COLO829 (cell line): Measurements from ENCODE around the gene DHX29.
"Not testable (repeated sequence)": the region's sequence is repeated elsewhere in the genome, so short reads cannot be mapped to it uniquely, and the experiment has no call there.

ENCODE experiments used
- DNase-seq: peaks from one replicate; pipeline ENCODE4 v3.0.0; 2012; ENCODE audit warnings: low spot score

DHX29 gene, protein sequence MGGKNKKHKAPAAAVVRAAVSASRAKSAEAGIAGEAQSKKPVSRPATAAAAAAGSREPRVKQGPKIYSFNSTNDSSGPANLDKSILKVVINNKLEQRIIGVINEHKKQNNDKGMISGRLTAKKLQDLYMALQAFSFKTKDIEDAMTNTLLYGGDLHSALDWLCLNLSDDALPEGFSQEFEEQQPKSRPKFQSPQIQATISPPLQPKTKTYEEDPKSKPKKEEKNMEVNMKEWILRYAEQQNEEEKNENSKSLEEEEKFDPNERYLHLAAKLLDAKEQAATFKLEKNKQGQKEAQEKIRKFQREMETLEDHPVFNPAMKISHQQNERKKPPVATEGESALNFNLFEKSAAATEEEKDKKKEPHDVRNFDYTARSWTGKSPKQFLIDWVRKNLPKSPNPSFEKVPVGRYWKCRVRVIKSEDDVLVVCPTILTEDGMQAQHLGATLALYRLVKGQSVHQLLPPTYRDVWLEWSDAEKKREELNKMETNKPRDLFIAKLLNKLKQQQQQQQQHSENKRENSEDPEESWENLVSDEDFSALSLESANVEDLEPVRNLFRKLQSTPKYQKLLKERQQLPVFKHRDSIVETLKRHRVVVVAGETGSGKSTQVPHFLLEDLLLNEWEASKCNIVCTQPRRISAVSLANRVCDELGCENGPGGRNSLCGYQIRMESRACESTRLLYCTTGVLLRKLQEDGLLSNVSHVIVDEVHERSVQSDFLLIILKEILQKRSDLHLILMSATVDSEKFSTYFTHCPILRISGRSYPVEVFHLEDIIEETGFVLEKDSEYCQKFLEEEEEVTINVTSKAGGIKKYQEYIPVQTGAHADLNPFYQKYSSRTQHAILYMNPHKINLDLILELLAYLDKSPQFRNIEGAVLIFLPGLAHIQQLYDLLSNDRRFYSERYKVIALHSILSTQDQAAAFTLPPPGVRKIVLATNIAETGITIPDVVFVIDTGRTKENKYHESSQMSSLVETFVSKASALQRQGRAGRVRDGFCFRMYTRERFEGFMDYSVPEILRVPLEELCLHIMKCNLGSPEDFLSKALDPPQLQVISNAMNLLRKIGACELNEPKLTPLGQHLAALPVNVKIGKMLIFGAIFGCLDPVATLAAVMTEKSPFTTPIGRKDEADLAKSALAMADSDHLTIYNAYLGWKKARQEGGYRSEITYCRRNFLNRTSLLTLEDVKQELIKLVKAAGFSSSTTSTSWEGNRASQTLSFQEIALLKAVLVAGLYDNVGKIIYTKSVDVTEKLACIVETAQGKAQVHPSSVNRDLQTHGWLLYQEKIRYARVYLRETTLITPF (N-terminal part only)

DNA sequence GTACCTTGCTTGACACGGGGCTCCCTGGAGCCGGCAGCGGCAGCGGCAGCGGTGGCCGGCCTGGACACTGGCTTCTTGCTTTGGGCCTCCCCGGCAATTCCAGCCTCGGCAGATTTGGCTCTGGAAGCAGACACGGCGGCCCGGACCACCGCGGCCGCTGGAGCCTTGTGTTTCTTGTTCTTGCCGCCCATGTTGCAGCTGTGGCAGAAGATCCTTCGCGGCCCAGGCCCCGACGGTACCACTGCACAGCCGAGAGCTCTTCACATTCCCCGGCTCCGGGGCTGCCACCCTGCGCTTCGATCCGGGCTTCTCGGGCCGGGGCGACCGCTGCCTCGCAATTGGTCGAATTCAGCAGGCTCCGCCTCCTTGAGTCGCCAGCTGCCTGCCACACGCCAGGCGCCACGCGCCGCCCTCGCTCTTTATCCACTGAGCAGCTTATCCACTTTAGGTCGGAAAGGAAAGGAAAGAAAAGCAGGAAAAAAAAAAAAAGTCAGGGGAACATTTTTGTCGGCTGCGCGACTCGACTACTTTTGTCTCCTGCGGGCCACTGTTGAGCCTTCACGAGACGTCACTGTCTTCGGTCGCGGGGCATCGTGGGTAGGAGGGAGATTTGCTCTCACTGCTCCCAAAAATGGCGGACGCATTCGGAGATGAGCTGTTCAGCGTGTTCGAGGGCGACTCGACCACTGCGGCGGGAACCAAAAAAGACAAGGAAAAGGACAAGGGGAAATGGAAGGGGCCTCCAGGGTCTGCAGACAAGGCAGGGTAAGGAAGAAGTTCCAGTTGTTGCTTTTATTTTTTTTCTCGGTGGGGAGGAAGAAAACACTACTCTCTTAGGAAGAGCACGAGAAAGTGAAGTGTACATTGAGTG is at the start of gene DHX29, which contains the start of gene MTREX:
Gene DHX29 (minus strand): TSS at position 312 of the 871 bp plus-strand sequence. CDS start 121 bp downstream, at position 191.
Gene MTREX (plus strand): TSS at position 607 of the 871 bp plus-strand sequence. CDS start 25 bp downstream, at position 632.
- peak; percentile 70 for DNase-seq

DNA sequence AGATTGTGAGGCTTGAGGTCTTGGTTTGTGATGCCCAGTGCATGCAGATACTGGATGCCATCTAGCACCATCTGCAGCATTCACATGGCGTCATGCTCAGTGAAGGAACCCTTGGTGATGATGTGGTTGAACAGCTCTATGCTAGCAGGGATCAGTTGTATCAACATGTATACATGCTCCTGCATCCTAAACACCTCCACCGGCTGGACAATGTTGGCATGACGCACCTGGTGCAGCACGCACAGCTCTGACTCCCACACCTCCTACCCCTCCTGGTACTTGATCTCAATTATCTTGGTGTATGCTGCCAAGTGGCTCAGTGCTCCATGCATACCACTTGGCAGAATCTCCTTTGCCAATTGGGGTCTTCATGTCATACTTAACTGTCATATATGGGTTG is 49.4 kb upstream of the DHX29 start:
- DNase-seq = no peak

DNA sequence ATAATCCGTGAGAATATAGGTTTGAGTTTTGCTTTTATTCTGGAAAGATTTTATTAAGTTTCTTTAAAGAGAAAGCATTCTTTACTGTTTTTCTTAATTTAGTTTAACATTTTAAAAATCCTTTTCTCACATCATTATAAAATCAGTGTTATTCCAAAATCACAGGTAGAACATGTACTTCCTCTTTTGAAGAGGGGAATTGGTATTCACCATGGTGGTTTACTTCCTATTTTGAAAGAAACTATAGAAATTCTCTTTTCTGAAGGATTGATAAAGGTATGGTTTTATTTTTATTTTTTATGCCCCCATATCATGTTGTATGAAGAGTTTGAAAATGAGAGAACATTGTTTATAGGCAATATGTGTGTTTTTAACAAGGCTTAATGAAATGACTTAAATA is 43.3 kb upstream of the DHX29 start:
- DNase-seq = no peak

DNA sequence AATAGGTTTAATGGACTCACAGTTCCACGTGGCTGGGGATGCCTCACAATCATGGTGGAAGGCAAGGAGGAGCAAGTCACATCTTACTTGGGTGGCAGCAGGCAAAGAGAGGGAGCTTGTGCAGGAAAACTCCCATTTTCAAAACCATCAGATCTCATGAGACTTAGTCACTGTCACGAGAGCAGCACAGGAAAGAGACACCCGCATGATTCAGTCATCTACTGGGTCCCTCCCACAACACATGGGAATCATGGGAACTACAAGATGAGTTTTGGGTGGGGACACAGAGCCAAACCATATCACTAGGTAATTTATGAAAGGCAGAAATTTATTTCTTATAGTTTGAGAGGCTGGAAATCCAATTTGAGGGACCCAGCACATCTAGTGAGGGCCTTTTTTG is 40.3 kb upstream of the DHX29 start:
- DNase-seq = no peak

DNA sequence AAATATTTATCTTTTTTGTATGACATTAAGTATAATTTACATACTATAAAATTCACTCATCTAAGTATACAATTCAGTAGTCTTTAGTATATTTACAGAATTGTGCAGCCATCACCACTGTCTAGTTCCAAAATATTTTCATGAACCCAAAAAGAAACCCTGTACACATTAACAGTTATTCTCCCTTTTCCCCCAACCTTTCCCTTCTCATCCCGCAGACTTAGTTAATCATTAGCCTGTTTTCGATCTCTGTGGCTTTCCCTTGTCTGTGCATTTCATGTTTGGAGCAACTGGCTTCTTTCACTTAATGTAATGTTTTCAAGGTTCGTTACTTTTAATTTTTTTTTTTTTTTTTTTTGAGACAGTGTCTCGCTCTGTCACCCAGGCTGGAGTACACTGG is 37.8 kb upstream of the DHX29 start:
- DNase-seq = no peak

DNA sequence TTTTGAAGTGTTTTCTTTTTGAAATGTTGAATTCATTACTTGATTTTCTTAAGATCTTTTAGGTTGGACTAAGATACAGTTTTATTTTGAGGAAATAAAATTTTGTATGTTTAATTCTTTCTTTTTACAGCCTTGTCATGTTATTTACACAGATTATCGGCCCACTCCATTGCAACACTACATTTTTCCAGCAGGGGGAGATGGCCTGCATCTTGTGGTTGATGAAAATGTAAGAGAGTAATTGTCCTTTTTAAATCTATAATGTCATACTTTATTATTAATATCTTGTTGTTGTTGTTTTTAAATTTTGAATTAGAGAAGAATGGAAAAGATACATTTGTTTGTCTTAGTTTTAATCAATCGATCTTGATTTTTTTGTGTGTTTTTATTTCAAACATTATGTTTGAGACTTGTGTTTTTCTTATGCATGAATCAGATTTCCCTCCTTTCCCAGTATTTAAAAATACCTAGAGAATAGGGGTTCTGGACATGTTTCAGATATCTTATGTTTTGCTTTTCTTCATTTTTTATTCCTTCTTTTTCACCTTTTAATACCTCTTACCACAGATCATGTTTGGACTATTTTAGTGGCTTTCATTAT is 37.0 kb upstream of the DHX29 start:
- DNase-seq = peak; percentile 10

DNA sequence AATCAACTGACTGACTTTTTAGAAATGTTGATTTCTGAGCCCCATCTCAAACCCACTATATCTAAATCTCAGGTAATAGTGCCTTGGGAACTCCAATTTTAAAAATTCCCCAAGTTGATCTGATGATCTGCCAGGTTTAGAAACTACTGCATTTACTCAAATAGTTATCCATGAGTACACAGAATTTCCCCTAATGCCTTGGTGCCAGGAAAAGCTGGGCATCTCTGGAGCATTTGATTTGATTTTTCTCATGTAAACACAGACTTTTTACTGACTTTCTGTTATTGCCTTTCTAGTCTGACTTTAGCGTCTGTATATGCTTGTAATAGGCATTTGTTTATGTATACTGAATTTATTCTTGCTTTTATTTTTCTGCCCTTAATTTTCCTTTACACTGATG is 36.1 kb upstream of the DHX29 start:
- no peak for DNase-seq

DNA sequence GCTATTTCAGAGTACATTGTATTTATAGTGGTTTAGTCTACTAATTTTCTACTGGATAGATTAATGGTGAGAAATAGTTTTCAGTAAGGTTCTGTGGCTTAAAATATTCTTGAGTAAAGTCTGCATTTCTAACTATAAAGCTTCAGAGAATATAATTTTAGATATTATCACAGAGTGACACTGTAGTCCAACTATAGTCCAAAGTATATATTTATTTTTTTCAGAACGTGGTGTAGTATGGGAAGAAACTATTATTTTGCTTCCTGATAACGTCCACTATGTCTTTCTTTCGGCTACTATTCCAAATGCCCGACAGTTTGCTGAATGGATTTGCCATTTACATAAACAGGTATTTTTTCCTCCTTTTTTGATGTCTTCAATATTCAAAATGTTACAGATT is 35.6 kb upstream of the DHX29 start:
- DNase-seq = no peak

DNA sequence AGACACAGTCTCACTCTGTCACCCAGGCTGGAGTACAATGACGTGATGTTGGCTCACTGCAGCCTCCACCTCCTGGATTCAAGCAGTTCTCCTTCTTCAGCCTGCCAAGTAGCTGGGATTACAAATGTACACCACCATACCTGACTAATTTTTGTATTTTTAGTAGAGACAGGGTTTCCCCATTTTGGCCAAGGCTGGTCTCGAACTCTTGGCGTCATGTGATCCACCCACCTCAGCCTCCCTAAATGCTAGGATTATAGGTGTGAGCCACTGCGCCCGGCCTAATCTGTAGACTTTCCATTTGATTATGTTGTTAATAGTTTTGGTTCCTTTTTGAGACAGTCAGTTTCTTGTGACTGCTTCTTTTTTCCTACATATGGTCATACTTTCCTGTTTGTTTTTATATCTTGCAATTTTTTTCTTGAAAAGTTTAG is 31.3 kb upstream of the DHX29 start:
- no peak for DNase-seq

DNA sequence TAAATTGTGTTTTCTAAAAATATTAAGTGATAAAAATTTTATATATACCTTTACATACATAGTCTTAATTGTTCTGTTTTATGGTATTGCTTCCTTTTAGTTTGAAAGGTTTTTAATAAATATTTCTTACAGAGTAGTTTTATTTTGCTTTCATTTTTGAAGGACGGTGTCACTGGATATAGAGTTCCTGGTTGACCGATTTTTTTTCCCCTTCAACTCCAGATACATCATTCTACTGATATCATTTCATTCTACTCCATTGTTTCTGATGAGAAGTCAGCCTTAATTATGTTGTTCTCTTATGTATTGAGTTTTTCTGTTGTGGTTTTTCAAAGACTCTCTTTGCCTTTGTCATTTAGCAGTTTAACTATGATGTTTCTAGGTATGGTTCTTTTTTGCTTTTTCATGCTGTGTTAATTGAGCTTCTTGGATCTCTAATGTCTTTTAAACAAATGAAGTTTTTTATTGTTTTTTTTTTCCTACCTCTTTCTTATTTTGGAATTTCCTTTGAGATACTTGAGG is 30.7 kb upstream of the DHX29 start:
- DNase-seq = no peak

DNA sequence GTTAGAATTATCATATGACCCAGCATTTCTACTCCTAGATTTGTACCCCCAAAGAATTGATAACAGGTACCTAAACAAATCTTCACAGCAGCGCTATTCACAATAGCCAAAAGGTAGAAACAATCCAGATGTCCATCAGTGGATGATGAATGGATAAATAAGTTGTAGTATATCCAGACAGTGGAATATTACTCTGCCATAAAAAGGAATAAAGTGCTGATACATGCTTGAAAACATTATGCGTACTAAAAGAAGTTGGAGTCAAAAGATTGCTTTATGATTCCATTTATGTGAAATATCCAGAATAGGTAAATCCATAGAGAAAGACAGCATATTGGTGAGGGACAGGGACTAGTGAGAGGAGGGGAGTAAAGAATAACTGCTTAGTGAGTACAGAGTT is 26.3 kb upstream of the DHX29 start:
- no peak for DNase-seq

DNA sequence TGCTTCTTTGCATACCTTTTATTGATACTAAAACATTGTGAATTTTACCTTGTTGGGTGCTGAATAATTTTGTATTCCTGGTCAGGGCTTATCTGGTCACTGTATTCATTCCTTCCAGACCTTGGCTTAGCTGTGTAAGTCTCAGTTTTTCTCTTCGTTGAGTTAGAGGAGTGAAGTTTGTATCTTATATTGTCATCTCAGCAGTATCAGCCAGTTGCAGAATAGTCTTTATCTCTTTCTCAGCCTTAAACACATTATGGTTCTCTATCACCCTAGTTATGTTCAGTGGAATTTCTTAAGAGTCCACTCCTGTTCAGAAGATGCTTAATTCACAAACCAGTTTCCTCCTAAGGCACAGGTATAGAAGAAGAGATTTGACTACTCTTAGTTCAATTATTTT is 25.5 kb upstream of the DHX29 start:
- DNase-seq = no peak

DNA sequence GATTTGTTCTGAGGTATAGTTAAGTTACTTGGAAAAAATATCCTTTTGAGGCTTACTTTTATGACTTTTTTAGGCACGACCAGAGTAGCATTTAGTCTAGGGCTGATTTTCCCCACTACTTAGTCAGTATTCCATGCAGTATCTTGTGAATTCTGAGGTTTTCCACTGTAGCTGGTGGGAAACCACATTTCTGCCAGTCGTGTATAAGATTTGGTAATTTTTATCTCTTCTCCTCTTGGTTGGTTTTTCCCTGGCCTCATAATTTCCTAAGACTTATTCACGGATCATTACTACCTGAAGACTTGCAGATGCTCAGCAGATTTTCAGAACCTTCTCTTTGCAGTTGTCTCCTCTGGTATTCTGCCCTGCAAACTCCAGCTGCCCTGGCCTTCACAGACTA is 23.8 kb upstream of the DHX29 start:
- no peak for DNase-seq

DNA sequence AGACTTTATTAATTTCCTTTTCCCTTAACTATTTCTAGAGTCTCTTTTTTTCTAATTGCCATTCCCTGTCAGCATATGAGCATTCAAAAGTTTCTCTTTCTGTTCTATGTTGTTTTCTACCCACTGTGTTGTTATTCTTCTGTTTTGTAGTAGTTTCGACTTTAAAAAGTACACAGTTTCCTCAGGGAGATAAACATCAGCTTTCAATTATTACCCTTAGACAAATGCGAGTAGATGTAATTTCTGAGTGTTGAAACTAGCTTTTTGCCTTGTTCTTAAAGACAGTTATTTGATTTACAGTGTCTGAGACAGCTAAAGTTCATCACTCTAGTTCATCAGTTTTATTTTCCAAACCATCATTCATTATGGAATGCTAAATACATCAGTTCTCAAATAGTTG is 19.8 kb upstream of the DHX29 start:
- DNase-seq = no peak

DNA sequence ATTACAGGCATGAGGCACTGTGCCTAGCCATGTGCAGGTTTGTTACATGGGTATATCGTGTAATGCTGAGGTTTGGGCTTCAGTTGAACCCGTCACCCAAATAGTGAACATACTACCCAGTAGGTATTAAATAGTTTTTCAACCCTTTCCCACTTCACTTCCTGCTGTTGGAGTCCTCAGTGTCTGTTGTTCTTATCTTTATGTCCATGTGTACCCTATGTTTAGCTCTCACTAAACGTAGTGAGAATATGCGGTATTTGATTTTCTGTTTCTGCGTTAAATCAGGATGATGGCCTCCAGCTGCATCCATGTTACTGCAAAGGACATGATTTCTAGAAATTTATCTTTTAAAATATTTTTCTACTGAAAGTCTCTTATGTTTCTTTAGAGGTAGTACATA is 18.1 kb upstream of the DHX29 start:
- no peak for DNase-seq

DNA sequence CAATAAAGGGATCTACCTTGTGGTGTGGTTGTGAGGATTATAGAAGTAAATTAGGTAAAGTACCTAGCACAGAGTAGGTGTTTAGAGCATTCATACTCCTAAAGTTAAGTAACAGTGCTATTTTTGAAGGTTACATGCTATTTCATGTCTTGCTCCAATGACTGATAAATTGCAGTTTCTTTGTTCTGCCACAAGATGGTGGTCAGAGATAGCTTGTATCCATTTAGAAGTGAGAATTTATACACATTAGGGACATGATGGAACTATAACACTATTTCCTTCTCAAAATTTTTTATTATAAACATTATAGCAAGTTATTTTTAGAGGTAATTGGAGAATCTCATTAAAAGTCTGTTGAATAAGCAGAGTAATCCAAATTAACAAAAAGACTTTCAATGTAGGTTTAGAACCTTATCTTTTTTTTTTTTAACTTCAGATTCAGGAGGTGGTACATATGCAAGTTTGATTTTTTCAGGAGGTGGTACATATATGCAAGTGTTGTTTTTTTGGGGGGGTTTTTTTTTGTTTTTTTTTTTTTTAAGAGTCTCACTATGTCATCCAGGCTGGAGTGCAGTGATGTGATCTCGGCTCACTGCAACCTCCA is 17.4 kb upstream of the DHX29 start:
- DNase-seq = peak; percentile 31

DNA sequence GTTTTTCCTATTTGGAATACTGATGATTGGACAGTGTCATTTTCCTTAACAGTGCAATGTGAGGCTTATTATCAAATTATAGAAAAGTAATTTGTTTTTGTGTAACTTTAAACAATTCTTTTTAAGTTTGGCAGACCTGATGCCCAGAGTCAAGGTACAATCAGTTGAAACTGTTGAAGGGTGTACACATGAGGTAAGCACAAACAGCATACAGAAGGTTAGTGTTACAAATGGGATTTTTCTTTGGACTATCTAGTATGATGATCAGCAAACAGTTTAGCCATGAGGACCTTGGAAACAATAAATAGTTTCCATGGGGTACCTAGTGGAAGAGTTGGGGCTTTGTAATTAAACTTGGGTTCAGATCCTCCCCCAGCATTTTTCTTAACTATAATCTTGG is 16.5 kb upstream of the DHX29 start:
- no peak for DNase-seq

DNA sequence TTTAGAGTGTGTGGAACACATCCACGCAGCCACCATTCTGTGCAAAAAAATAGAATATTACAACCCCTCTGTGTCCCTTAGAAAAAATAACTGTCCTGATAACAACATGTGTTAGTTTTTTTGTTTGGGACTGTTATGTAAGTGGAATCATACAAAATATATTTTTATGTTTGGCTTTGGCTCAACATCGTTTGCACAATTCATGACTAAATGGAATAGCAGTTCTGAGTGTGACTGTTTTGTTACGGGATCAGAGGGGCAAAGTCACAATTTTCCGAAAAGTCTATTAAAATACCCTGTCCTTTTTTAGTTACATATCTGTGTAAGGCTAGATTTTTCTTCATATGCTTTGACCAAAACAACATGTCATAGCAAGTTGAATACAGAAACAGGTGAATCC is 13.1 kb upstream of the DHX29 start:
- DNase-seq = no peak

DNA sequence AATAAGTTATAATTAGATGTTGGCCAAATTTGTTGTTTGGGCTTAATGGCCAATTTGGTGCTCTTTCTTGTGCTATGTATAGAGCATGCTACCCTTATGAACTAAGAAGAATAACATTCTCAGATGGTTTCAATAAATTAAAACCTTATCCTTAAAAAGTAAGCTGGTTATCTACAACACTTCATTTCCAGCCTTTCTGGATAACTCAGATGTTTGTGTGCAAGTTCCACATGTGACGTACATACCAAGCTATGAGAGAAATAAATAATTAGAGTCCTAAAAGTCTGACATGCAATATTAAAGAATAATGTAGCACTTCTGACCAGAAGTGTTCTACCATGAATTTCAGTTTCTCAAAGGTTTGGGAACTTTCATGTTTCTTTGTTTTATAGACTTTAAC is 12.0 kb upstream of the DHX29 start:
- DNase-seq = no peak

DNA sequence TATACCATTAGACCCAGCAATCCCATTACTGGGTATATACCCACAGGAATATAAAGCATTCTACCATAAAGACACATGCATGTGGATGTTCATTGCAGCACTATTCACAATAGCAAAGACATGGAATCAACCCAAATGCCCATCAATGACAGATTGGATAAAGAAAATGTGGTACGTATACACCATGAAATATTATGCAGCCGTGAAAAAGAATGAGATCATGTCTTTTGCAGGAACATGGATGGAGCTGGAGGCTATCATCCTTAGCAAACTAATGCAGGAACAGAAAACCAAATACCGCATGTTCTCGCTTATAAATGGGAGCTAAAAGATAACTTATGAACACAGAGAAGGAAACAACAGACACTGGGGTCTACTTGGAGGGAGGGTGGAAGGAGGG is 10.7 kb upstream of the DHX29 start:
- not testable (repeated sequence) for DNase-seq
